ENCODE measurements around the gene CHKA.

- TF ChIP-seq CEBPB (IDR thresholded peaks at IDR 0.05) (no peak), MAX (IDR thresholded peaks at IDR 0.05) (no peak), FOXM1 (IDR thresholded peaks at IDR 0.05; ENCODE audit: borderline replicate concordance, low read depth) (no peak), NFIC (IDR thresholded peaks at IDR 0.05) (no peak), REST (IDR thresholded peaks at IDR 0.05; ENCODE audit: low read depth) (no peak), USF1 (IDR thresholded peaks at IDR 0.05) (no peak)
Measured at GRCh38 chr11:68135161-68135560, 14.0 kb upstream of the CHKA start.
